ENCODE data around the gene MMAB.
A peak's percentile ranks its signal among the peaks of the same experiment; 100 is the strongest.

MMAB gene

GRCh38 chr12:109521831-109522230 lies 51.5 kb downstream of the MMAB start:
- in situ Hi-C loops (cut with HindIII; ENCODE audit: low sequenced_read_pairs): no loop called here
- no peak for DNase-seq (ENCODE audit: low read depth)
- H3K4me3 ChIP-seq (ENCODE audit: low read depth, low read length): no peak overlapping the region
- TF ChIP-seq CTCF (IDR thresholded peaks at IDR 0.05; ENCODE audit: low read depth, low read length, missing control alignments): no peak

- no peak for DNase-seq (ENCODE audit: low read depth)
- in situ Hi-C loops (cut with HindIII; ENCODE audit: low sequenced_read_pairs): no loop called here
- H3K4me3 ChIP-seq (ENCODE audit: low read depth, low read length): no peak overlapping the region
- TF ChIP-seq CTCF (IDR thresholded peaks at IDR 0.05; ENCODE audit: low read depth, low read length, missing control alignments): no peak
Measured at GRCh38 chr12:109519787-109520186, 53.5 kb downstream of the MMAB start.

- DNase-seq (ENCODE audit: low read depth): peak; percentile 50
- no peak overlapping the region for H3K4me3 ChIP-seq (ENCODE audit: low read depth, low read length)
- peak; percentile 90 for TF ChIP-seq CTCF (IDR thresholded peaks at IDR 0.05; ENCODE audit: low read depth, low read length, missing control alignments)
- in situ Hi-C loops (cut with HindIII; ENCODE audit: low sequenced_read_pairs): no loop called here
Measured at GRCh38 chr12:109518820-109519665, 54.3 kb downstream of the MMAB start.

GRCh38 chr12:109517619-109518018 lies 55.7 kb downstream of the MMAB start:
- TF ChIP-seq CTCF (IDR thresholded peaks at IDR 0.05; ENCODE audit: low read depth, low read length, missing control alignments): no peak
- no peak for DNase-seq (ENCODE audit: low read depth)
- in situ Hi-C loops (cut with HindIII; ENCODE audit: low sequenced_read_pairs): no loop called here
- H3K4me3 ChIP-seq (ENCODE audit: low read depth, low read length): no peak overlapping the region

GRCh38 chr12:109513977-109514376 lies 59.3 kb downstream of the MMAB start:
- in situ Hi-C loops (cut with HindIII; ENCODE audit: low sequenced_read_pairs): no loop called here
- H3K4me3 ChIP-seq (ENCODE audit: low read depth, low read length): no peak overlapping the region
- no peak for TF ChIP-seq CTCF (IDR thresholded peaks at IDR 0.05; ENCODE audit: low read depth, low read length, missing control alignments)
- no peak for DNase-seq (ENCODE audit: low read depth)

GRCh38 chr12:109513051-109513450 lies 60.3 kb downstream of the MMAB start:
- peak; percentile 19 for DNase-seq (ENCODE audit: low read depth)
- H3K4me3 ChIP-seq (ENCODE audit: low read depth, low read length): no peak overlapping the region
- no peak for TF ChIP-seq CTCF (IDR thresholded peaks at IDR 0.05; ENCODE audit: low read depth, low read length, missing control alignments)
- in situ Hi-C loops (cut with HindIII; ENCODE audit: low sequenced_read_pairs): no loop called here
